Measurements from ENCODE around the gene GOLPH3. TPM values are rescaled to one million over a fixed set of nuclear protein-coding genes. Genes with fewer than 3 reads are reported as not detected.
A peak's percentile ranks its signal among the peaks of the same experiment; 100 is the strongest.

The GOLPH3 gene
- total RNA-seq, 1 experiment from 2014 or later, result 98.7 TPM

DNA sequence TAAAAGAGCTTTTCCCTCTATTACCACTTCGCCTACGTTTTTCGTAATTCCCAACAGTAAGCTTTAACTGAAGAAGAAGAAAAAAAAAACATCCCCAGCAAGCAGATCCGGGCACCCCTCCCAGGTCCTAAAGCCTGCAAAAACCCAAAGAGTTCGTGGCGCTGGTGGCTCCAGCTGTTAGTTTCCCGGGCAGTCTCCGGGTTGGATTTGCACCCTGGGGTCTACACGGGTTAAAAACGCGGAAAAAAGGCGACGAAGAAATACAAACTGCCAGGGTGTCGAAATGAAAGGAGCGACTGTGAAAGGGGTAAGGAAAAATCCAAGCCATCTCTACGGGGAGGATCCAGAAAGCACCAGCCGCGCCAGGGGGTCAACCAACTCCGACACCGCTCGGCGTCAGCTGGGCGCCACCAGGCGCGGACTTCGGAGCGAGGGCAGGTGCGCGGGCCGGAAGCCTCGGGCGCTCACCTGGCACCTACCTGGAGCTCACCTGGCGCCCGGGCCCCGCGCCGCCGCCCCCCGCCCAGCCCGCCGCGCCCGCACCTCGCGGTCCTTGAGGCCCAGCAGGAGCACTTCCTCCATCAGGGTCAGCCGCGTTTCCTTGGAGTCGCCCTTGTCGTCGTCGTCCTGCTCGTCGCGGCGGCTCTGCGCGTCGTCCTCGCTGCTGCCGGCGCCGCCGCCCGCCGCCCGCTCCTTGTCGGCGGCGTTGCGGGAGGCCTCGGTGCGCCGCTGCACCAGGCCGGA, 680 bp downstream of the GOLPH3 start:
- peak overlapping the region; percentile 11 for H4K8ac ChIP-seq (replicated peaks; ENCODE audit: insufficient read length, low read depth, low read length)
- peak overlapping the region; percentile 15 for H2BK5ac ChIP-seq (ENCODE audit: insufficient read length, low read length)
- H3K79me1 ChIP-seq (ENCODE audit: insufficient read depth, low read depth, low read length, poor library complexity, severe bottlenecking), result no peaks in the 10 kb centered on the region
- peak overlapping the region; percentile 92 for H3K9ac ChIP-seq (ENCODE audit: extremely low read depth, insufficient read length, low read length)
- no peak overlapping the region for H2BK12ac ChIP-seq (ENCODE audit: insufficient read length, low read depth, low read length)
- peaks cover 5% of the 10 kb centered on the region for H3K23me2 ChIP-seq (ENCODE audit: insufficient read length, low read depth, low read length, poor library complexity, severe bottlenecking)
- peak overlapping the region; percentile 89 for H4K91ac ChIP-seq (ENCODE audit: insufficient read length, low read depth, low read length)
- H3T11ph ChIP-seq (ENCODE audit: low read length), result peak overlapping the region; percentile 62
- H2AK5ac ChIP-seq (ENCODE audit: insufficient read length, low read length), result no peak overlapping the region
- TF ChIP-seq, protein P1, sequence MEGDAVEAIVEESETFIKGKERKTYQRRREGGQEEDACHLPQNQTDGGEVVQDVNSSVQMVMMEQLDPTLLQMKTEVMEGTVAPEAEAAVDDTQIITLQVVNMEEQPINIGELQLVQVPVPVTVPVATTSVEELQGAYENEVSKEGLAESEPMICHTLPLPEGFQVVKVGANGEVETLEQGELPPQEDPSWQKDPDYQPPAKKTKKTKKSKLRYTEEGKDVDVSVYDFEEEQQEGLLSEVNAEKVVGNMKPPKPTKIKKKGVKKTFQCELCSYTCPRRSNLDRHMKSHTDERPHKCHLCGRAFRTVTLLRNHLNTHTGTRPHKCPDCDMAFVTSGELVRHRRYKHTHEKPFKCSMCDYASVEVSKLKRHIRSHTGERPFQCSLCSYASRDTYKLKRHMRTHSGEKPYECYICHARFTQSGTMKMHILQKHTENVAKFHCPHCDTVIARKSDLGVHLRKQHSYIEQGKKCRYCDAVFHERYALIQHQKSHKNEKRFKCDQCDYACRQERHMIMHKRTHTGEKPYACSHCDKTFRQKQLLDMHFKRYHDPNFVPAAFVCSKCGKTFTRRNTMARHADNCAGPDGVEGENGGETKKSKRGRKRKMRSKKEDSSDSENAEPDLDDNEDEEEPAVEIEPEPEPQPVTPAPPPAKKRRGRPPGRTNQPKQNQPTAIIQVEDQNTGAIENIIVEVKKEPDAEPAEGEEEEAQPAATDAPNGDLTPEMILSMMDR (conservative IDR thresholded peaks at IDR 0.05), result no peak
- H3K79me2 ChIP-seq (ENCODE audit: insufficient read depth, low read length), result peaks cover 36% of the 10 kb centered on the region; the same call in 1 of the 2 replicates
- Mint-ChIP-seq H3K4me3 (peak overlapping the region; percentile 99 to 100), H3K4me1 (peaks cover 15 to 16% of the 10 kb centered on the region in 2 experiments), H3K36me3 (ENCODE audit: insufficient read depth in 1 of 3, low read depth in 3 of 3) (peaks cover 27 to 41% (median 32%) of the 10 kb centered on the region in 3 experiments), H3K9me3 (peaks cover 1 to 3% of the 10 kb centered on the region in 2 experiments; a peak in 1 of 5 replicates), H3K27ac (peak overlapping the region; percentile 99 to 100 (median 99)), H3K27me3 (ENCODE audit: low read depth) (no peaks in the 10 kb centered on the region)
- H3K23ac ChIP-seq (ENCODE audit: insufficient read length, low read depth, low read length), result no peak overlapping the region
- no peaks in the 10 kb centered on the region for H3K9me3 ChIP-seq (ENCODE audit: control insufficient read depth, low read depth, low read length)
- H4K20me1 ChIP-seq (ENCODE audit: control insufficient read depth, insufficient read depth, insufficient read length), result no peaks in the 10 kb centered on the region
- peak overlapping the region; percentile 67 for H4K5ac ChIP-seq (ENCODE audit: insufficient read length, low read depth, low read length)
- peak; percentile 70 for DNase-seq
- no CpG with 5 or more reads among the region's 74 CpGs for WGBS (ENCODE audit: extremely low coverage, insufficient read length, low lambda C conversion rate)
- no peak overlapping the region; the same call in 1 of the 2 replicates for H2BK15ac ChIP-seq (ENCODE audit: low read depth, low read length)
- H2BK20ac ChIP-seq (ENCODE audit: low read depth, low read length, poor library complexity, severe bottlenecking), result no peak overlapping the region
- H3K4me1 ChIP-seq (ENCODE audit: insufficient read depth, low read length), result no peaks in the 10 kb centered on the region
- peak overlapping the region; percentile 76; the same call in 1 of the 2 replicates for H3K4ac ChIP-seq (ENCODE audit: low read depth, low read length)
- peak overlapping the region; percentile 99 for H3K18ac ChIP-seq (ENCODE audit: insufficient read length, low read depth, low read length)
- no peak overlapping the region for H3K56ac ChIP-seq (ENCODE audit: insufficient read length, low read depth, low read length)
- H3K14ac ChIP-seq (ENCODE audit: insufficient read depth, low read length), result peak overlapping the region; percentile 99
- H2AFZ ChIP-seq (ENCODE audit: low read length), result no peak overlapping the region
- H3K27me3 ChIP-seq (ENCODE audit: insufficient read depth, low read length), result no peaks in the 10 kb centered on the region
- H2BK120ac ChIP-seq (ENCODE audit: low read depth, low read length, poor library complexity, severe bottlenecking), result no peak overlapping the region
- H3K27ac ChIP-seq (ENCODE audit: insufficient read length, low read depth, low read length), result peak overlapping the region; percentile 92
- peak overlapping the region; percentile 69 for H3K4me2 ChIP-seq (ENCODE audit: insufficient read depth, insufficient read length, low read length)

Measured in H9 (cell line).